Natural killer cell (primary cell): Measurements from ENCODE around the gene SH3GLB1. TPM values are rescaled to one million over a fixed set of nuclear protein-coding genes. Genes with fewer than 3 reads are reported as not detected.

Source experiments
- ATAC-seq, 3 donors: fragments of 150-1000 bp in 2 of 3; fragments of 200-7000 bp in 1 of 3; cut with Tn5 transposase; 1 replicate in 1 of 3; 2 replicates in 2 of 3; pipeline ENCODE4 v1.10.0; 2021; ENCODE audit warnings: mild to moderate bottlenecking in 2 of 3, moderate library complexity in 2 of 3
- DNase-seq, 2 donors: peaks; one replicate each; pipeline versions ENCODE4 v3.0.0 to v3.0.0-alpha.2; 2013 to 2021; ENCODE audit warnings: mixed read lengths in 1 of 2
- H3K27ac ChIP-seq: one replicate; pipeline ENCODE4 v1.5.1; 2013; ENCODE audit warnings: mild to moderate bottlenecking, low read length
- H3K27me3 ChIP-seq: one replicate; pipeline ENCODE4 v1.6.1; 2013; ENCODE audit warnings: low read length; ENCODE audit not compliant: control insufficient read depth, insufficient read depth
- H3K36me3 ChIP-seq: one replicate; pipeline ENCODE4 v1.6.1; 2013; ENCODE audit warnings: low read length; ENCODE audit not compliant: control insufficient read depth, insufficient read depth
- H3K4me1 ChIP-seq: one replicate; pipeline ENCODE4 v1.6.1; 2013; ENCODE audit warnings: low read length; ENCODE audit not compliant: control insufficient read depth, insufficient read depth
- H3K4me3 ChIP-seq: one replicate; pipeline ENCODE4 v1.5.1; 2013; ENCODE audit warnings: low read length
- H3K9me3 ChIP-seq: one replicate; pipeline ENCODE4 v1.6.1; 2013; ENCODE audit warnings: low read length; ENCODE audit not compliant: control insufficient read depth, insufficient read depth
- H3K27ac Mint-ChIP-seq, 2 donors: one replicate each; pipeline ENCODE4 v1.8.0; 2022; ENCODE audit warnings: mild to moderate bottlenecking in 2 of 2, mixed read lengths in 2 of 2, moderate library complexity in 1 of 2
- H3K27me3 Mint-ChIP-seq, 2 donors: one replicate each; pipeline ENCODE4 v1.8.0; 2022; ENCODE audit warnings: low read depth in 2 of 2, mixed read lengths in 2 of 2
- H3K36me3 Mint-ChIP-seq: one replicate; pipeline ENCODE4 v1.8.0; 2022; ENCODE audit warnings: mixed read lengths
- H3K4me1 Mint-ChIP-seq, 2 donors: one replicate each; pipeline ENCODE4 v1.8.0; 2022; ENCODE audit warnings: mixed read lengths in 2 of 2
- H3K4me3 Mint-ChIP-seq: one replicate; pipeline ENCODE4 v1.8.0; 2022; ENCODE audit warnings: mild to moderate bottlenecking, moderate library complexity, mixed read lengths
- H3K9me3 Mint-ChIP-seq, 2 donors: one replicate each; pipeline ENCODE4 v1.8.0; 2022; ENCODE audit warnings: mixed read lengths in 2 of 2
- WGBS: methylation state at CpG from one replicate; pipeline ENCODE4 v1.1.7; 2013; ENCODE audit warnings: missing lambda C conversion rate; ENCODE audit not compliant: insufficient coverage; 5-methylcytosine and 5-hydroxymethylcytosine counted together
- intact Hi-C: fragments of 100-400 bp; cut with micrococcal nuclease; formaldehyde crosslinking; loops from one replicate; pipeline ENCODE4 v1.14.2; 2022
- total RNA-seq, 4 donors: library from RNA; stranded (reverse); fragments of 120-200 nt in 1 of 4; gene quantifications; one replicate each; pipeline versions ENCODE4 v1.2.3 to v1.2.4, GENCODE V29; 2013 to 2022
- TF ChIP-seq, protein P1 (sequence below): fragments of 200-600 bp; IDR thresholded peaks from one replicate; pipeline ENCODE4 v1.8.0; 2022; ENCODE audit warnings: antibody characterized with exemption

The SH3GLB1 gene
- total RNA-seq, 3 donors from 2014 or later (not counting 1 experiment from before 2014, with no cell fraction given): 98.1 to 114 (median 109) TPM

- Histone ChIP-seq H3K36me3 (no peaks in the 10 kb centered on the region), H3K27ac (no peak overlapping the region), H3K27me3 (peaks cover 3% of the 10 kb centered on the region), H3K4me3 (no peak overlapping the region), H3K4me1 (no peaks in the 10 kb centered on the region), H3K9me3 (no peaks in the 10 kb centered on the region)
- ATAC-seq: no peak
- TF ChIP-seq, protein P1, sequence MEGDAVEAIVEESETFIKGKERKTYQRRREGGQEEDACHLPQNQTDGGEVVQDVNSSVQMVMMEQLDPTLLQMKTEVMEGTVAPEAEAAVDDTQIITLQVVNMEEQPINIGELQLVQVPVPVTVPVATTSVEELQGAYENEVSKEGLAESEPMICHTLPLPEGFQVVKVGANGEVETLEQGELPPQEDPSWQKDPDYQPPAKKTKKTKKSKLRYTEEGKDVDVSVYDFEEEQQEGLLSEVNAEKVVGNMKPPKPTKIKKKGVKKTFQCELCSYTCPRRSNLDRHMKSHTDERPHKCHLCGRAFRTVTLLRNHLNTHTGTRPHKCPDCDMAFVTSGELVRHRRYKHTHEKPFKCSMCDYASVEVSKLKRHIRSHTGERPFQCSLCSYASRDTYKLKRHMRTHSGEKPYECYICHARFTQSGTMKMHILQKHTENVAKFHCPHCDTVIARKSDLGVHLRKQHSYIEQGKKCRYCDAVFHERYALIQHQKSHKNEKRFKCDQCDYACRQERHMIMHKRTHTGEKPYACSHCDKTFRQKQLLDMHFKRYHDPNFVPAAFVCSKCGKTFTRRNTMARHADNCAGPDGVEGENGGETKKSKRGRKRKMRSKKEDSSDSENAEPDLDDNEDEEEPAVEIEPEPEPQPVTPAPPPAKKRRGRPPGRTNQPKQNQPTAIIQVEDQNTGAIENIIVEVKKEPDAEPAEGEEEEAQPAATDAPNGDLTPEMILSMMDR: no peak
- Mint-ChIP-seq H3K27me3 (peaks cover 8 to 12% of the 10 kb centered on the region in 2 donors), H3K27ac (no peak overlapping the region), H3K36me3 (no peaks in the 10 kb centered on the region), H3K4me3 (no peak overlapping the region), H3K9me3 (no peaks in the 10 kb centered on the region), H3K4me1 (no peaks in the 10 kb centered on the region)
- DNase-seq: no peak
- intact Hi-C loops: no loop called here
Observed at GRCh38 chr1:86768554-86768953, 64.2 kb downstream of the SH3GLB1 start.

DNA sequence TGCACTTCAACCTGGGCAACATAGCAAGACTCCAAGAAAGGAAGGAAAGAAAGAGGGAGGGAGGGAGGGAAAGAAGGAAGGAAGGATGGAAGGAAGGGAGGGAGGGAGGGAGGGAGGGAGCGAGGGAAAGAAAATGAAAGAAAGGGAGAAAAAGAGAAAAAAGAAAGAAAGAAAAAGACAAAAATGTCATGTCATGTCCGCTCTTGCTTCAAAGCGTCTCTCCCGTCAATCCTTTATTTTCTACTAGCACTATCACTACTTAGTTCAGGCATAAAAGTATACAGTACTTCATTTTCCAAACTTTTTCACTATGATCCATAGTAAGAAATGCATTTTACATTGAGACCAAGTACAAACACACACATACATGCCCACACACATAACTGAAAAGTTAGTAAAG is 64.7 kb downstream of the SH3GLB1 start:
- H3K4me1 Mint-ChIP-seq: peaks cover 3 to 4% of the 10 kb centered on the region in 2 donors

DNA sequence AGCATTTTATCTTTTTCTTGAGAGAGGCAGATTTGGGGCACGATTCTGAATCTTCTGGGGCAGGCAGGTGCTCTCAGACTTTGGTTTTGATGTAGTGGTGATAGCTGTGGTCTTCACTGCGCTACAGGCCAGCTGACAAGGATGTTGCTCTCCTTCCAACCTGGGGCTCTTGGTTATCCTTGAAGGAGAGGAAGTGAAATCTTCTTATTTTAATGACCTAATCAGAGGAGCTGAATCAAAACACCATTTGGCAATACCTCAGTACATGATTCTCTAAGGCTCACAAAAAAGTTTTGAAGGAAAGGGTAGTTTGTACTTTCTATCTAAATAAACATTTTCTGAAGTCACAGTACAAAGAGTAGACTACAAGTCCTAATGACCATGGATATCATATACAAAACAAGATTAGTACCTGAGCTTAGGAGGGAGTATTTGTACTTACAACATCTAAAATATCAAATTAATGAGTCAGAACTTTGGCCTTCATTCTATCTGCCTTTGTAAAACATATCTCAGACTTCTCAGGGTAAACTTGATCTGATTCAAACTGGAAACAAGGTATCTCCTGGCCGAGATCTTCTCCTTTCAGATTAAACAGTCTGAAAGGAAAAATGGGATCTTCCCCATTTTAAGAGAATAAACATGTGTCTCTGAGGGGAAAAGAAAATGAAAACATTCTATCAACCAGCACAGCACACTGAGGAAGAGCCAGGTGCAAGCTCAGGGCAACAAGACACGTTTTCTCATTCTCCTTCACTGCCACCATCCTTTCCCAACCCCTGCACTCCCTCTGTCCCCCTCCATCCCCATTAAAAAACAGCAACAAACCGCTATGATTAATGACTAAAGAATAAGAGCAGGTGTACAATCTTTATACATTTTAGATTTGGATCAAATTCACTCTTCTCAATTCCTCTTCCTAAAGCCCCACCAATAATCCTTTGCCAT is 69.2 kb downstream of the SH3GLB1 start:
- Histone ChIP-seq H3K27me3 (no peaks in the 10 kb centered on the region), H3K4me1 (peaks cover 5% of the 10 kb centered on the region), H3K27ac (peak overlapping the region; percentile 29), H3K4me3 (no peak overlapping the region), H3K36me3 (no peaks in the 10 kb centered on the region), H3K9me3 (no peaks in the 10 kb centered on the region)
- ATAC-seq (no peak), DNase-seq (no peak)
- Mint-ChIP-seq H3K9me3 (no peaks in the 10 kb centered on the region), H3K4me3 (no peak overlapping the region), H3K27me3 (peaks cover 0 to 3% of the 10 kb centered on the region in 2 donors), H3K27ac (peak overlapping the region in 1 of 2 donors; percentile 71), H3K4me1 (peaks cover 8 to 9% of the 10 kb centered on the region in 2 donors), H3K36me3 (no peaks in the 10 kb centered on the region)
- WGBS: 39% methylated on average over 3 of the region's 5 CpGs
- TF ChIP-seq, protein P1: no peak
- intact Hi-C loops: no loop called here

More for the DNA sequence above, 64.7 kb downstream of the SH3GLB1 start:
- Mint-ChIP-seq H3K27me3 (peaks cover 9 to 12% of the 10 kb centered on the region in 2 donors), H3K36me3 (no peaks in the 10 kb centered on the region), H3K4me3 (no peak overlapping the region), H3K27ac (no peak overlapping the region), H3K9me3 (no peaks in the 10 kb centered on the region)
- Histone ChIP-seq H3K4me1 (peaks cover 3% of the 10 kb centered on the region), H3K4me3 (no peak overlapping the region), H3K9me3 (no peaks in the 10 kb centered on the region), H3K27me3 (peaks cover 3% of the 10 kb centered on the region), H3K27ac (no peak overlapping the region), H3K36me3 (no peaks in the 10 kb centered on the region)
- no peak for ATAC-seq
- TF ChIP-seq, protein P1: no peak
- 100% methylated on average over 4 of the region's 4 CpGs for WGBS
- intact Hi-C loops: no loop called here
- no peak for DNase-seq
